Tibial nerve (tissue), 3 donors: ENCODE measurements around the gene GMPR2.

ENCODE experiments used
- POLR2A ChIP-seq, 2 donors: fragments of 450-650 bp; IDR thresholded peaks; one replicate each; pipeline ENCODE4 v1.6.1; 2017; ENCODE audit warnings: antibody characterized with exemption in 2 of 2, mild to moderate bottlenecking in 2 of 2, moderate library complexity in 2 of 2
- TF ChIP-seq, protein P1 (sequence below), 5 experiments: fragments of 200-600 bp in 3 of 5; fragments of 450-650 bp in 2 of 5; sonication (generic) in 3 of 5; IDR thresholded peaks; one replicate each; pipeline ENCODE4 v1.5.1; 2016 to 2019; ENCODE audit warnings: antibody characterized with exemption in 5 of 5, mild to moderate bottlenecking in 3 of 5, moderate library complexity in 2 of 5

DNA sequence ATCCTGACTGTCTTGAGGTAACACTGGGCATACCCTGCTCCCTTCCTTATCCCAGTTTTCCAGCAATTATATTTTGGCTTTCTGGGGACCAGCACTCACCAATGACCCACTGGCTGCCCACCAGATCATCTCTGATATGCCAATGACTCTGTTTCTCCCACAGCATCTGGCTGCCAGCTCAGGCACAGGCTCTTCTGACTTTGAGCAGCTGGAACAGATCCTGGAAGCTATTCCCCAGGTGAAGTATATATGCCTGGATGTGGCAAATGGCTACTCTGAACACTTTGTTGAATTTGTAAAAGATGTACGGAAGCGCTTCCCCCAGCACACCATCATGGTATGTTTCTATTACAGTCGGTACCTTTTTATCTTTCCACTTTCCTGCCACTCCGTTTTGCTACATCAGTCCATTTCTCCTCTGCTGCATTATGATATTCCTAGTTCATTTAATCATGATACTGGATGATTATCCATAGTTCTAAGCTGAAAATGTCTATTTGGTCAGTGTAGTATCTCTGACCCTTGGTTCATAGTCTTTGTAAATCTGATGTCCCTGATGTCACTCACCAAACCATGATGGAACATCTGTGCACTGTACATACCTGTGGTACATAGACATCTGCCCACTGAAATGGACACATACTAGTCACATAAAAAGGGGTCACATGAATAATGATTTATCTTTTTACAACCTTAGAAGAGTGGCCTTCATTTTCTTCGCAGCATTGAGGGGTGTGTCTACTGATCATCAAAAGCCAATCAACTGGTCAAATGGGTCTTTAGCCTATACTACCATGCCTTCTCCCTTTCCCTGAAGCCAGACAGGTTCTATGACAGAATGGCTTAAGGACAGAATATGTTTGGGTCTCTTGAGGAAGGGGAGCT is 3.3 kb downstream of the GMPR2 start:
- TF ChIP-seq, protein P1, sequence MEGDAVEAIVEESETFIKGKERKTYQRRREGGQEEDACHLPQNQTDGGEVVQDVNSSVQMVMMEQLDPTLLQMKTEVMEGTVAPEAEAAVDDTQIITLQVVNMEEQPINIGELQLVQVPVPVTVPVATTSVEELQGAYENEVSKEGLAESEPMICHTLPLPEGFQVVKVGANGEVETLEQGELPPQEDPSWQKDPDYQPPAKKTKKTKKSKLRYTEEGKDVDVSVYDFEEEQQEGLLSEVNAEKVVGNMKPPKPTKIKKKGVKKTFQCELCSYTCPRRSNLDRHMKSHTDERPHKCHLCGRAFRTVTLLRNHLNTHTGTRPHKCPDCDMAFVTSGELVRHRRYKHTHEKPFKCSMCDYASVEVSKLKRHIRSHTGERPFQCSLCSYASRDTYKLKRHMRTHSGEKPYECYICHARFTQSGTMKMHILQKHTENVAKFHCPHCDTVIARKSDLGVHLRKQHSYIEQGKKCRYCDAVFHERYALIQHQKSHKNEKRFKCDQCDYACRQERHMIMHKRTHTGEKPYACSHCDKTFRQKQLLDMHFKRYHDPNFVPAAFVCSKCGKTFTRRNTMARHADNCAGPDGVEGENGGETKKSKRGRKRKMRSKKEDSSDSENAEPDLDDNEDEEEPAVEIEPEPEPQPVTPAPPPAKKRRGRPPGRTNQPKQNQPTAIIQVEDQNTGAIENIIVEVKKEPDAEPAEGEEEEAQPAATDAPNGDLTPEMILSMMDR (IDR thresholded peaks at IDR 0.05), result no peak
- no peak for TF ChIP-seq POLR2A (IDR thresholded peaks at IDR 0.05)
